Activated CD8-positive, alpha-beta memory T cell treated with anti-CD3 and anti-CD28 coated beads, Interleukin-2, amount 50 U/mL, for 24 hours (primary cell): ENCODE data around the gene CFAP77.

Experiments
- DNase-seq: peaks from one replicate; pipeline ENCODE4 v3.0.0-alpha.2; 2020; ENCODE audit errors: extremely low read depth

The CFAP77 gene

GRCh38 chr9:132517815-132518550 is 108.0 kb downstream of the CFAP77 start:
- no peak for DNase-seq

GRCh38 chr9:132518626-132519025 is 108.6 kb downstream of the CFAP77 start:
- DNase-seq: no peak

GRCh38 chr9:132519033-132519432 is 109.0 kb downstream of the CFAP77 start:
- no peak for DNase-seq

DNA sequence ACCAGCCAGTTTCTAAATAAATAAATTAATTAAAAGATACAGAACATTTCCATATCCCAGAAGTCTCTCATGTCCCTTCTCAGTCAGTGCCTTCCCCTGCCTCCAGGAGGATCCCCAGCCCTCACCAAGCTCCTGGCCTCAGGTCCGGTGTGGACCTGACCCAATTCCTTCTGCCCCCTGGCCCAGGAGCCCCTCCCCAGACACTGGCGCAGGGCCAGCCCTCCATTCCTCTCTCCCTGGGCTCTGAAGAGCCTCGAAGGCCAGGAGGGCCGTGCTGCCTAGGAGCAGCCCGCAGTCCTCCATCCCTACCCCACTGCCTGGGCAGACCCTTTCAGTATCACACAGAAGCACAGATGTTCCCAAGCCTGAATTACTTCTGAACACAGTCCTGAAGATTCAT is 110.6 kb downstream of the CFAP77 start:
- no peak for DNase-seq

DNA sequence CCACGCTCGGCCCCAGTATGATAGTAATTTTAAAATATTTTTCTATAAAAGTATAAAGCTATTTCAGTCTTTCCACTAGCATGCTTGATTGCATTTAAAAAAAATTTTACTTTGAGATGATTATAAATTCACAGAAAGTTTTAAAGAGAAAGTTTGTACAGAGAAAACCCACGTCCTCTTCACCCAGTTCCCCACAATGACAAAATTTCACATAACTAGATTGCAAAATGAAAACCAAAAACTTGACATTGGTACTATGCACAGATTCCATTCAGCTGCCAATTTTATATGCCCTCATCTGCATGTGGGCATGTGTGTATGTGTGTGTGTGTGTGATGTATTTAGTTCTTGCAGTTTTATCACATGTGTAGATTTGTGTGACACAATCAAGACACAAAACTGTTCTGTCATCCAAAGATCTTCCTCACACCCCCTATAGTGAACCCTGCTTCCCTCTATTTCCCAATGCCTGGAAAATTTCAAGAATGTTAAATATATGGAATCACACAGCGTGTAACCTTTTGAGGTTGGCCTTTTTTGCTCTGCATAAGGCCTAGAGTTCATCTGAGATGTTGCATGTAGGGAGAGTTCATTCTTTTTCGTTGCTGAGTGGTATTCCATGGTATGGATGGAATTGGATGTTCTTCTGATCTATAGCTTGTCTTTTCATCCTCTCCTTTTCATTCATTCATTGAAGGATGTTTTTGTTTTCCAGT is 115.5 kb downstream of the CFAP77 start:
- no peak for DNase-seq

- DNase-seq: no peak
These were observed 121.2 kb downstream of the CFAP77 start for GRCh38 chr9:132531195-132531594.

GRCh38 chr9:132531710-132532570 is 121.9 kb downstream of the CFAP77 start:
- DNase-seq: no peak

DNA sequence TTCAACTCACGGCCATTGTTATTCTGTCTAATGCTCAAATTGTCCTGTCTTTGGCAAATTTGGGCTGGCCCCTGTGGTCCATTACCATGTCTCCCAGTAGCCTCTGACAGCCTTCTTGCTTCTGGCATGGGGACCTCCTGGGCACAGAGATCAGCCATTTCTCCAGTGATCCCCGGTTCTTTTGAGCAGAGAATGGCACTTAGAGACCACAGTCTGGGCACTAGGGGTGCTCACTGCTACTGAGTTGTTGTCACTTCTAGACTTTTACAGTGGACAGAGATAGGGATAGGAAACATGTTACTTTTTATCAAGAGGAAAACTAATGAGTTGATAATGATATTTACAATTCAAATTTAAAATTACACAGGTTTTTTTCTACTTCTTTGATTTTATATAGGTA is 124.8 kb downstream of the CFAP77 start:
- DNase-seq: no peak

GRCh38 chr9:132536124-132536523 is 126.1 kb downstream of the CFAP77 start:
- DNase-seq: no peak

- DNase-seq: no peak
These were observed 127.3 kb downstream of the CFAP77 start for GRCh38 chr9:132537352-132537751.

DNA sequence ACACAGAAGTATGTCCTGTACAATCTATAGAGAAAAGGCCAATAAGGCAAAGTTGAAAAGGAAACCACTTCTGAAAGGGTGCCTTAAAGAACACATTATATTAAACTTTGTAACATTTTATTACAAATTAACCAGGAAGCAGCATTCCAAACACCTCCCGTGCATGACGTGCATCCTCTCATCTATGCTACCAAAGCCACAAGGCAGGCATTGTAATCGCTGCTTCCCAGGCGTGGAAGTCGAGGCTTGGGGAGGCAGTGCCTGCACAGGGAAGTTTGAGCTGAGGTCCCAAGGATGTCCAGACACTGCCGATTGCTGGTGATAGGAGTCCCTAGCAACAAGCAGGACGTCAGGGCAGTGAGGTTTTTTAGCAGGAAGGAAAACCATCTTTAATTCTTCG is 128.1 kb downstream of the CFAP77 start:
- no peak for DNase-seq

- DNase-seq: no peak
These were observed 129.1 kb downstream of the CFAP77 start for GRCh38 chr9:132539096-132539495.

DNA sequence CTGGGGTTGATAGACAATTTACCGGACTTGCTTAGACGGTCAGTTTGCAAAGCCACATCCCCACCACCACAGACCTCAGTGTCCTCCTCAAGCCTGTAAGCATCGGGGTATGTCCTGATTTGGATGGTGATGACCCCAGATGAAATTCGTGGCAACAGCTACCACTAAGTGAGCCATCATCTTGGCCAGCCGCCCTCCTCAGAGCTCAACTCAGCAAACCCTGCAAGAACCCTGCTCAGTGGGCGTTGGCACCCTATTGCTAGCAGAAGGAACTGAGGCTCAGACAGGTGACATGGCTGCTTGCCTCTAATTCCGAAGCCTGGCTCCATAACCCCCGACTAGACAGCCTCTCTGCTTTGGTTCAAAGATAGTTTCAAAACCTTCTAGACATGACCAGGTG is 131.0 kb downstream of the CFAP77 start:
- DNase-seq: no peak

DNA sequence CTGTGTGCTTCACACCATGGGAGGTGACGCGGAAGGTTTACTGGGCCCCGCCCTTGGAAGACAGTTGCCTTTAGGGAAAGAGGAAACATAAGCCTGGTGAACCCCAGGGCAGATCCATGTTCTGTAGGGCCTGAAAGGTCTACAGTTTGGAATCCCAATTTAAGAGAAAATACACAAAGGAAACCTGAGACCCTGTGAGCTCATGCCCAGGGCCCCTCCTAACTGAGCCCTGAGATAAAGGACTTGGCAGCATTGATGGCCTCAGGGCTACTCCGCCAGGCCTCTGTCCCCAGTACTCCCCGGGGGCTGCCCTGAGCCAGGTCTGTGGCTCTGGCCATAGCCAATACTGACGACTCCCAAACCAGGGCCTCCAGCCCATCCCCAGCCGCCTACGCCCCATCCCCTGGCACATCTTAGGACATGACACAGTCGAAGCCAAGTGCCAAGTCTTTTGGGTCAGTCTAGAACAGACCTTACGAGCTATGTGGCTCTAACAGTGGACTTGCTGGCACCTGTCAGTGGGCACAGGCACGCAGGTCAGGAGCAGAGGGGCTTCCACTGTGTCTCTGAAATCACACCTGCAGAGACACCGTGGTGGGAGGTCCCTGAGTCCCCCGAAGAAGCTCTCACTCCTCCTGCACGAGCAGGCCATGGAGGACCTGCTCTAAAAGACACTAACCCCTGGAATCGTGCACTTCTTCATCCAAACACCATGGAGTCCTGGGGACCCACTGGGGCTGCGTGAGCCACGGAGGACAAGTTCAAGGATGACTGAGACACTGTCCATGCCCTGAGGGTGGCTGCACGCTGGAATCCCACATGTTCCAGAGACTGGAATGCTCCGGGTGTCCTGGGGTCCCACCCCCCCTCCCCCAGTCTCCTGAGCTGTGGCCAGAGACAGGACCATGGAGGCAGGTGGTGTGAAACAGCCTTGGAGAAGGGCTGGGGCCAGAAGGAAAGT is 132.1 kb downstream of the CFAP77 start:
- no peak for DNase-seq

GRCh38 chr9:132543251-132543650 is 133.2 kb downstream of the CFAP77 start:
- no peak for DNase-seq

- no peak for DNase-seq
These were observed 133.9 kb downstream of the CFAP77 start for GRCh38 chr9:132543960-132544359.

GRCh38 chr9:132545578-132545977 is 135.6 kb downstream of the CFAP77 start:
- DNase-seq: no peak

- DNase-seq: no peak
These were observed 136.4 kb downstream of the CFAP77 start for GRCh38 chr9:132546148-132547051.

DNA sequence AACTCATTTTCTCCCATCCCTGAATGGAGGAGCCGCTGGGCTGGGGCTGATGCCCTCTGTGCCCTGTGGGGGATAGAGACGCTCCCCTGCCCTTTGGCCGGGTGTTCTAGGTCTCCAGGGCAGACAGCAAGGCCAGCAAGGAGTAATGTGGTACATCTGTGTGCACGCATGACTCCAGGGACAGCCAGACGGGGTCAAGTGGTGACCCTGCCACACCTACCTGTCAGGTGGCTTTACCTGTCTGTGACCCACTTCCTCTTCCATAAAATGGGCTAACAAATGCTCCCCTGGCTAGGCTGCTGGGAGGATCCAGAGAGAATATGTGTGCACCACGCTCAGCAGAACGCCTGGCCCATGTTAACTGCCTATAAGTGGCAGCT is 137.0 kb downstream of the CFAP77 start:
- no peak for DNase-seq

GRCh38 chr9:132547436-132547835 is 137.4 kb downstream of the CFAP77 start:
- DNase-seq: no peak
